H1 (cell line): ENCODE results near the gene CDK5. TPM values are rescaled to one million over a fixed set of nuclear protein-coding genes. Genes with fewer than 3 reads are reported as not detected.

Experiments used
- ATF2 ChIP-seq: IDR thresholded peaks from 2 replicates; pipeline ENCODE4 v1.6.1; 2012; ENCODE audit warnings: low read length, inconsistent platforms
- CHD2 ChIP-seq: IDR thresholded peaks from 2 replicates; pipeline ENCODE4 v1.6.1; 2012; ENCODE audit warnings: low read length, improper control_type of control experiment
- CHD7 ChIP-seq: fragments of 300-600 bp; sonication (generic); IDR thresholded peaks from 2 replicates; pipeline ENCODE4 v1.7.1; 2012; ENCODE audit warnings: low read length, moderate library complexity, mild to moderate bottlenecking, inconsistent platforms; ENCODE audit not compliant: insufficient replicate concordance
- EP300 ChIP-seq, 2 experiments: IDR thresholded peaks; 1 replicate in 1 of 2; 2 replicates in 1 of 2; pipeline ENCODE4 v1.6.1; 2011 to 2012; ENCODE audit warnings: low read depth in 2 of 2, low read length in 2 of 2, mild to moderate bottlenecking in 2 of 2, borderline replicate concordance in 1 of 2, inconsistent platforms in 1 of 2, moderate library complexity in 1 of 2
- MAFK ChIP-seq: IDR thresholded peaks from 2 replicates; pipeline ENCODE4 v1.6.1; 2012; ENCODE audit warnings: low read depth, mild to moderate bottlenecking, improper control_type of control experiment, low read length
- PHF8 ChIP-seq: fragments of 200-600 bp; sonication (generic); conservative IDR thresholded peaks from 2 replicates; pipeline ENCODE4 v1.7.1; 2012; ENCODE audit warnings: low read depth, mild to moderate bottlenecking, inconsistent platforms, low read length, moderate library complexity
- SAP30 ChIP-seq: fragments of 300-600 bp; sonication (generic); IDR thresholded peaks from 2 replicates; pipeline ENCODE4 v1.7.1; 2012; ENCODE audit warnings: low read length, moderate library complexity, mild to moderate bottlenecking, inconsistent platforms; ENCODE audit not compliant: insufficient read depth, insufficient replicate concordance
- polyA plus RNA-seq, 7 experiments: library from polyadenylated mRNA; depleted of rRNA in 3 of 7; stranded (reverse) in 5 of 7; unstranded in 2 of 7; fragments of >200 nt in 5 of 7; fragments of 200-250 nt in 2 of 7; gene quantifications; 1 replicate in 5 of 7; 2 replicates in 1 of 7; 4 replicates in 1 of 7; pipeline versions ENCODE4 v1.2.1 to v1.2.3, GENCODE V29; 2011 to 2013; ENCODE audit warnings: missing spikeins in 2 of 7, mixed read lengths in 2 of 7
- total RNA-seq: library from RNA; stranded (reverse); fragmentation: NEBNext Ultra II Directional; extraction: Animal tissue kit (Norgen Biotek cat#: 25700); gene quantifications from 2 replicates; pipeline ENCODE4 v1.2.1, GENCODE V29; 2021

Gene CDK5
- total and polyA plus RNA-seq, 2 of the 8 experiments (the other 6 are each of a cell fraction or from before 2014, with no cell fraction given), result 22.8 to 37.2 TPM

- TF ChIP-seq CHD7 (no peak), EP300 (IDR thresholded peaks at IDR 0.05; ENCODE audit: borderline replicate concordance in 1 of 2, low read depth in 2 of 2, low read length in 2 of 2) (no peak), PHF8 (no peak), CHD2 (no peak), SAP30 (no peak), ATF2 (no peak), MAFK (no peak)
Measured at GRCh38 chr7:151071032-151071866, 13.6 kb upstream of the CDK5 start (continued).
